Activated CD8-positive, alpha-beta memory T cell treated with anti-CD3 and anti-CD28 coated beads, Interleukin-2, amount 10 ng/mL, durations not matched to agents 7 days and 5 days (primary cell): Measurements from ENCODE around the gene HEMGN. TPM values are rescaled to one million over a fixed set of nuclear protein-coding genes. Genes with fewer than 3 reads are reported as not detected.

Experiments
- ATAC-seq: fragments of 150-1000 bp; cut with Tn5 transposase; one replicate; pipeline ENCODE4 v1.10.0; 2021; ENCODE audit warnings: moderate library complexity
- CTCF ChIA-PET: fragments of 350-600 bp; sonication (Branson Sonifier 250); formaldehyde crosslinking; loops from one replicate; lab custom pipeline; 2021; ENCODE audit warnings: antibody characterized with exemption; lab: Charles Lee
- DNase-seq: peaks from one replicate; pipeline ENCODE4 v3.0.0-alpha.2; 2020
- H3K27ac Mint-ChIP-seq: one replicate; pipeline ENCODE4 v1.8.0; 2021; ENCODE audit warnings: mild to moderate bottlenecking, mixed read lengths
- H3K27me3 Mint-ChIP-seq: one replicate; pipeline ENCODE4 v1.8.0; 2021; ENCODE audit warnings: mixed read lengths
- H3K36me3 Mint-ChIP-seq: one replicate; pipeline ENCODE4 v1.8.0; 2021; ENCODE audit warnings: mild to moderate bottlenecking, mixed read lengths
- H3K4me1 Mint-ChIP-seq: one replicate; pipeline ENCODE4 v1.8.0; 2021; ENCODE audit warnings: mixed read lengths
- H3K4me3 Mint-ChIP-seq: one replicate; pipeline ENCODE4 v1.8.0; 2021; ENCODE audit warnings: mild to moderate bottlenecking, moderate library complexity, mixed read lengths
- H3K9me3 Mint-ChIP-seq: one replicate; pipeline ENCODE4 v1.8.0; 2022; ENCODE audit warnings: low read depth, mixed read lengths
- total RNA-seq, 2 experiments: library from RNA; stranded (reverse); gene quantifications; one replicate each; pipeline ENCODE4 v1.2.3, GENCODE V29; 2021

HEMGN gene
- total RNA-seq, 2 experiments from 2014 or later = 0.23 to 0.47 TPM

- Mint-ChIP-seq H3K4me1 (peaks cover 29% of the 10 kb centered on the region), H3K4me3 (no peak overlapping the region), H3K27ac (no peak overlapping the region), H3K9me3 (no peaks in the 10 kb centered on the region), H3K36me3 (peaks cover 8% of the 10 kb centered on the region), H3K27me3 (no peaks in the 10 kb centered on the region)
- CTCF ChIA-PET = interaction anchor here (0.7 to 10.2 kb wide), 19 partner anchors 9 to 204 kb away, joined by 3 to 134 read pairs (median 5); partner anchors contain the start of genes NANS, TRMO and XPA
- DNase-seq (no peak), ATAC-seq (no peak)
Measured at GRCh38 chr9:97900103-97900737, 37.8 kb downstream of the HEMGN start.

GRCh38 chr9:97895695-97896332 lies 42.2 kb downstream of the HEMGN start:
- CTCF ChIA-PET = interaction anchor here (0.8 to 1.6 kb wide), 2 partner anchors 13 to 59 kb away, joined by 3 to 4 read pairs; no protein-coding TSS in a partner anchor
- Mint-ChIP-seq H3K27ac (no peak overlapping the region), H3K27me3 (no peaks in the 10 kb centered on the region), H3K9me3 (peaks cover 9% of the 10 kb centered on the region), H3K4me3 (no peak overlapping the region), H3K36me3 (peaks cover 9% of the 10 kb centered on the region), H3K4me1 (no peaks in the 10 kb centered on the region)
- ATAC-seq = no peak
- no peak for DNase-seq

GRCh38 chr9:97895211-97895610 lies 42.8 kb downstream of the HEMGN start:
- H3K36me3 Mint-ChIP-seq = peaks cover 9% of the 10 kb centered on the region
- no peaks in the 10 kb centered on the region for H3K27me3 Mint-ChIP-seq
- H3K9me3 Mint-ChIP-seq = peaks cover 9% of the 10 kb centered on the region
- H3K4me3 Mint-ChIP-seq = no peak overlapping the region
- no peak for ATAC-seq
- CTCF ChIA-PET = interaction anchor here (0.8 to 1.6 kb wide), 2 partner anchors 13 to 59 kb away, joined by 3 to 4 read pairs; no protein-coding TSS in a partner anchor
- no peak overlapping the region for H3K27ac Mint-ChIP-seq
- no peaks in the 10 kb centered on the region for H3K4me1 Mint-ChIP-seq
- DNase-seq = no peak

GRCh38 chr9:97892421-97892820 lies 45.6 kb downstream of the HEMGN start:
- DNase-seq (no peak), ATAC-seq (no peak)
- Mint-ChIP-seq H3K36me3 (peaks cover 9% of the 10 kb centered on the region), H3K27me3 (no peaks in the 10 kb centered on the region), H3K4me1 (no peaks in the 10 kb centered on the region), H3K4me3 (no peak overlapping the region), H3K27ac (no peak overlapping the region), H3K9me3 (peaks cover 9% of the 10 kb centered on the region)
- CTCF ChIA-PET = interaction anchor here (1.0 to 6.7 kb wide), 5 partner anchors 10 to 62 kb away, joined by 3 to 134 read pairs (median 5); partner anchors contain the start of gene TRMO

GRCh38 chr9:97891736-97892135 lies 46.2 kb downstream of the HEMGN start:
- Mint-ChIP-seq H3K27me3 (no peaks in the 10 kb centered on the region), H3K4me3 (no peak overlapping the region), H3K27ac (no peak overlapping the region), H3K4me1 (no peaks in the 10 kb centered on the region), H3K9me3 (peaks cover 9% of the 10 kb centered on the region), H3K36me3 (peaks cover 9% of the 10 kb centered on the region)
- DNase-seq (no peak), ATAC-seq (no peak)
- CTCF ChIA-PET = interaction anchor here (1.1 to 6.7 kb wide), 4 partner anchors 11 to 91 kb away, joined by 3 to 134 read pairs (median 22); partner anchors contain the start of genes ANP32B and TRMO

- H3K9me3 Mint-ChIP-seq = peaks cover 9% of the 10 kb centered on the region
- ATAC-seq = peak; percentile 65
- CTCF ChIA-PET = interaction anchor here (0.7 to 6.7 kb wide), 25 partner anchors 10 to 373 kb away, joined by 3 to 134 read pairs (median 4); partner anchors contain the start of genes ANP32B, TBC1D2, TRMO and XPA
- H3K27me3 Mint-ChIP-seq = no peaks in the 10 kb centered on the region
- no peak overlapping the region for H3K4me3 Mint-ChIP-seq
- peaks cover 9% of the 10 kb centered on the region for H3K36me3 Mint-ChIP-seq
- H3K4me1 Mint-ChIP-seq = no peaks in the 10 kb centered on the region
- no peak overlapping the region for H3K27ac Mint-ChIP-seq
- DNase-seq = peak; percentile 71
Measured at GRCh38 chr9:97889941-97890887, 47.8 kb downstream of the HEMGN start.

- H3K27me3 Mint-ChIP-seq = peaks cover 7% of the 10 kb centered on the region
- H3K9me3 Mint-ChIP-seq = no peaks in the 10 kb centered on the region
- H3K4me1 Mint-ChIP-seq = no peaks in the 10 kb centered on the region
- H3K36me3 Mint-ChIP-seq = no peaks in the 10 kb centered on the region
- no peak for DNase-seq
- no peak overlapping the region for H3K27ac Mint-ChIP-seq
- CTCF ChIA-PET = interaction anchor here (0.6 to 1.0 kb wide), 3 partner anchors 10 to 22 kb away, joined by 3 to 5 read pairs (median 3); no protein-coding TSS in a partner anchor
- ATAC-seq = no peak
- H3K4me3 Mint-ChIP-seq = no peak overlapping the region
Measured at GRCh38 chr9:97880336-97880735, 57.6 kb downstream of the HEMGN start.

Other genes starting within 250 kb of the HEMGN start
- gene XPA, start 240.8 kb downstream of the HEMGN start, total RNA-seq = 10 to 100 TPM in 1 of 2 experiments, 1 to 10 TPM in 1; 7.8 to 11.8 TPM
- not detected for gene FOXE1, start 84.9 kb downstream of the HEMGN start, total RNA-seq
- gene TRMO, start 15.7 kb downstream of the HEMGN start, total RNA-seq = 10 to 100 TPM; 14.9 to 15.4 TPM
- gene ANP32B, start 45.2 kb upstream of the HEMGN start, total RNA-seq = 100 to 1,000 TPM; 299 to 301 TPM
- 10 to 100 TPM; 35.5 to 47.8 TPM for gene NANS, start 118.6 kb upstream of the HEMGN start, total RNA-seq
- gene TRIM14, start 181.1 kb upstream of the HEMGN start, total RNA-seq = 100 to 1,000 TPM in 1 of 2 experiments, 10 to 100 TPM in 1; 84.6 to 128 TPM